Bronchial smooth muscle cell (primary cell): ENCODE data around the gene RASD2. TPM values are rescaled to one million over a fixed set of nuclear protein-coding genes. Genes with fewer than 3 reads are reported as not detected.

Source experiments
- total RNA-seq: library from RNA; depleted of rRNA; stranded (reverse); fragments of >200 nt; gene quantifications from 2 replicates; pipeline ENCODE4 v1.2.1, GENCODE V29; 2014

Gene RASD2, protein sequence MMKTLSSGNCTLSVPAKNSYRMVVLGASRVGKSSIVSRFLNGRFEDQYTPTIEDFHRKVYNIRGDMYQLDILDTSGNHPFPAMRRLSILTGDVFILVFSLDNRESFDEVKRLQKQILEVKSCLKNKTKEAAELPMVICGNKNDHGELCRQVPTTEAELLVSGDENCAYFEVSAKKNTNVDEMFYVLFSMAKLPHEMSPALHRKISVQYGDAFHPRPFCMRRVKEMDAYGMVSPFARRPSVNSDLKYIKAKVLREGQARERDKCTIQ
- 0.95 TPM in 1 of 2 replicates, not detected in the other for total RNA-seq

DNA sequence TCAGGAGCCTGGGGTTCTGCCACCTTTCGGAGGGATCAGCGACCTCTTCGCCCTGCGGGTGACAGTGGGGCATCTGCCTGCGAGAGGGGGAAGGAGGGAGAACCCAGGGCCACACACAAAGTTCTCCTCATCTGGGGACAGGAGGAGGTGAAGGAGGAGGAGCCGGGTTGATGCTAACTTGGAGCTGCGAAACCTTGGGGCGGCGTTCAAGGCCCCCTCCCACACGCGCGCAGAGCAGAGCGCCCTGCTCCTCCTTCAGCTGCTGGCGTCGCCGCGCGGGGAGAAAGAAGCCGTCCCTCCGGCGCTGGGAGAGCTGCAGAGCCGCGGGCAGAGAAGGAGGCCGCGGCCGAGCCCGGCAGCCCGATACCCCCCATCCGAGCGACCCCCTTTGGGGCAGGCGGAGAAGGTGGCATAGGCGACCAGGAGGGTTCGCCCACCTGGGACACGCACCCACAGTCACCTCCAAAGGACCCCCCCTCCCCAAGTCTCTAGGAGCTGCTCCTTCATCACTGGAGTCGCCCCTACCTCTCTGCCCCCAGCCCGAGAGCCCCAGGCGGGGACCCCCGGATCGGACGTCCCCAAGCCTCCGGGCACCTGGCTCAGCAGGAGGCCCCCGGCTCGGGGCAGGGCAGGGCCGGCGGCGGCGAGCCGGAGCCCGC, at the start of gene RASD2:
Gene RASD2, plus strand, starts transcription at position 237 of the 659 bp plus-strand sequence. CDS start 5,979 bp downstream, outside the sequence.

Other genes with a start within 250 kb of the RASD2 start
- 24.7 and 33.0 TPM in 2 replicates for gene TOM1, start 240.9 kb upstream of the RASD2 start, total RNA-seq
- 202 and 240 TPM in 2 replicates for gene HMOX1, start 159.7 kb upstream of the RASD2 start, total RNA-seq
- gene MCM5, start 140.7 kb upstream of the RASD2 start, total RNA-seq: 11.4 and 13.4 TPM in 2 replicates
- gene MB, start 76.5 kb downstream of the RASD2 start, total RNA-seq: 0.16 TPM in 1 of 2 replicates, not detected in the other
- 13.7 and 14.5 TPM in 2 replicates for gene APOL6, start 107.6 kb downstream of the RASD2 start, total RNA-seq
- not detected in 2 replicates for gene APOL5, start 177.0 kb downstream of the RASD2 start, total RNA-seq